ENCODE measurements around the gene TAGLN3.

GRCh38 chr3:111972891-111973290 is 25.8 kb upstream of the TAGLN3 start:
- TF ChIP-seq, protein P1, sequence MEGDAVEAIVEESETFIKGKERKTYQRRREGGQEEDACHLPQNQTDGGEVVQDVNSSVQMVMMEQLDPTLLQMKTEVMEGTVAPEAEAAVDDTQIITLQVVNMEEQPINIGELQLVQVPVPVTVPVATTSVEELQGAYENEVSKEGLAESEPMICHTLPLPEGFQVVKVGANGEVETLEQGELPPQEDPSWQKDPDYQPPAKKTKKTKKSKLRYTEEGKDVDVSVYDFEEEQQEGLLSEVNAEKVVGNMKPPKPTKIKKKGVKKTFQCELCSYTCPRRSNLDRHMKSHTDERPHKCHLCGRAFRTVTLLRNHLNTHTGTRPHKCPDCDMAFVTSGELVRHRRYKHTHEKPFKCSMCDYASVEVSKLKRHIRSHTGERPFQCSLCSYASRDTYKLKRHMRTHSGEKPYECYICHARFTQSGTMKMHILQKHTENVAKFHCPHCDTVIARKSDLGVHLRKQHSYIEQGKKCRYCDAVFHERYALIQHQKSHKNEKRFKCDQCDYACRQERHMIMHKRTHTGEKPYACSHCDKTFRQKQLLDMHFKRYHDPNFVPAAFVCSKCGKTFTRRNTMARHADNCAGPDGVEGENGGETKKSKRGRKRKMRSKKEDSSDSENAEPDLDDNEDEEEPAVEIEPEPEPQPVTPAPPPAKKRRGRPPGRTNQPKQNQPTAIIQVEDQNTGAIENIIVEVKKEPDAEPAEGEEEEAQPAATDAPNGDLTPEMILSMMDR (conservative IDR thresholded peaks at IDR 0.05; ENCODE audit: low read depth, low read length): no peak
- no peak for TF ChIP-seq EZH2 (IDR thresholded peaks at IDR 0.05; ENCODE audit: borderline replicate concordance, low read depth, low read length, poor library complexity, severe bottlenecking)
